OCI-LY7 (cell line): ENCODE results near the gene TUBGCP5. TPM values are rescaled to one million over a fixed set of nuclear protein-coding genes. Genes with fewer than 3 reads are reported as not detected.
"Not testable (repeated sequence)": the region's sequence is repeated elsewhere in the genome, so short reads cannot be mapped to it uniquely, and the experiment has no call there.

Experiments used
- BruUV-seq: library from RNA; stranded (reverse); fragments of 400-500 nt; replicated peaks from 2 replicates; lab custom pipeline; 2021; lab: Mats Ljungman, UMichigan
- CTCF ChIA-PET: fragments of 300-600 bp; sonication (Branson Sonifier 250); formaldehyde crosslinking; loops from one replicate; lab custom pipeline; 2022; ENCODE audit warnings: antibody characterized with exemption; ENCODE audit not compliant: unreplicated experiment; lab: Charles Lee
- POLR2A ChIA-PET: fragments of 300-600 bp; sonication (Branson Sonifier 250); formaldehyde crosslinking; loops from one replicate; lab custom pipeline; 2022; ENCODE audit warnings: antibody characterized with exemption; lab: Charles Lee
- DNase-seq: peaks from one replicate; pipeline ENCODE4 v3.0.0-alpha.2; 2015; ENCODE audit warnings: low spot score
- H2AFZ ChIP-seq: fragments of 200-600 bp; sonication (generic), shearing (Covaris generic); 2 replicates; pipeline ENCODE4 v1.6.1; 2014; ENCODE audit warnings: mild to moderate bottlenecking, antibody characterized with exemption, low read length, moderate library complexity
- H3K27ac ChIP-seq: fragments of 200-600 bp; sonication (generic); 2 replicates; pipeline ENCODE4 v1.5.1; 2014; ENCODE audit warnings: mixed run types, low read depth, mild to moderate bottlenecking, moderate library complexity, low read length, inconsistent platforms; ENCODE audit not compliant: poor library complexity, severe bottlenecking
- H3K36me3 ChIP-seq: fragments of 200-600 bp; sonication (generic); 2 replicates; pipeline ENCODE4 v1.6.1; 2014; ENCODE audit warnings: mild to moderate bottlenecking, antibody characterized with exemption, low read length, moderate library complexity, mixed read lengths; ENCODE audit not compliant: insufficient read depth
- H3K4me1 ChIP-seq: fragments of 200-600 bp; sonication (generic); 2 replicates; pipeline ENCODE4 v1.5.1; 2014; ENCODE audit warnings: mild to moderate bottlenecking, low read length; ENCODE audit not compliant: insufficient read depth, poor library complexity, severe bottlenecking
- H3K4me2 ChIP-seq: fragments of 200-600 bp; sonication (generic); 2 replicates; pipeline ENCODE4 v1.6.1; 2014; ENCODE audit warnings: mild to moderate bottlenecking, low read length
- H3K4me3 ChIP-seq: fragments of 200-600 bp; sonication (generic); 2 replicates; pipeline ENCODE4 v1.5.1; 2014; ENCODE audit warnings: mild to moderate bottlenecking, low read depth, low read length; ENCODE audit not compliant: poor library complexity, severe bottlenecking
- H3K79me2 ChIP-seq: fragments of 200-600 bp; sonication (generic); 2 replicates; pipeline ENCODE4 v1.6.1; 2016; ENCODE audit warnings: low read depth, mild to moderate bottlenecking, low read length, moderate library complexity, mixed read lengths; ENCODE audit not compliant: insufficient read depth
- H3K9me2 ChIP-seq: fragments of 200-600 bp; sonication (generic); 2 replicates; pipeline ENCODE4 v1.6.1; 2016; ENCODE audit warnings: mild to moderate bottlenecking, low read length, mixed read lengths; ENCODE audit not compliant: insufficient read depth
- H3K9me3 ChIP-seq: fragments of 200-600 bp; sonication (generic); 2 replicates; pipeline ENCODE4 v1.6.1; 2014; ENCODE audit warnings: mild to moderate bottlenecking, mixed run types, low read length, mixed read lengths
- H4K20me1 ChIP-seq: fragments of 200-600 bp; sonication (generic); 2 replicates; pipeline ENCODE4 v1.6.1; 2014; ENCODE audit warnings: mild to moderate bottlenecking, antibody characterized with exemption, low read length, moderate library complexity, mixed read lengths; ENCODE audit not compliant: insufficient read depth
- CTCF ChIP-seq: fragments of 200-600 bp; sonication (generic); conservative IDR thresholded peaks from 2 replicates; pipeline ENCODE4 v1.5.1; 2014; ENCODE audit warnings: mild to moderate bottlenecking, antibody characterized with exemption, low read length, moderate library complexity, mixed read lengths
- EZH2phosphoT487 ChIP-seq: fragments of 200-600 bp; sonication (generic); IDR thresholded peaks from 2 replicates; pipeline ENCODE4 v1.6.1; 2018; ENCODE audit warnings: low read depth, borderline replicate concordance, mild to moderate bottlenecking, mixed run types, antibody characterized with exemption, low read length, moderate library complexity, mixed read lengths
- intact Hi-C: fragments of 100-400 bp; cut with micrococcal nuclease; formaldehyde crosslinking; loops from one replicate; pipeline ENCODE4 v1.10.0; 2022; ENCODE audit not compliant: unreplicated experiment
- total RNA-seq, 2 experiments: library from RNA; depleted of rRNA in 1 of 2; stranded (reverse); fragments of >200 nt in 1 of 2; shearing (Covaris generic) in 1 of 2; gene quantifications; 2 replicates each; pipeline ENCODE4 v1.2.3, GENCODE V29; 2014 to 2022

TUBGCP5 gene
- total RNA-seq, 2 experiments from 2014 or later, result 30.9 to 36.3 TPM

DNA sequence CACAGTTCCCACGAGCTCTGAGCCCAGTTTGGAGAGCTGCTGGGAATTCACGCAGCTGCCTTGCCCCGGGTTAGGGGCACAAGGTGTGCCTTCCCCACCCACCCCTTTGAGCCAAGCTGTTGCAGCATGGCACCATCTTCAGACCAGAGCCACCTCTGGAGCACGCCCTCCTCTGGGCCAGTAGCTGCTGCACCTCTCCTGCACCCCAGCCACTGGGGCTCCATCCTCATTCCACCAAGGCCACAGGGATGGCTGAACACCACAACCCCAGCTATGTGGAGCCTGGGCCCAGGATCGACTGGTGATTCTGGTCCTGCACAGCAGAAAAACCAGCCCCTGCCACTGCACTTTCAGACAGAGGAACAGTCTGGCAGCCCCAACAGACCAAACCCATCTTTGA, 25.7 kb downstream of the TUBGCP5 start:
- Histone ChIP-seq H3K4me1 (no peaks in the 10 kb centered on the region), H3K9me2 (no peaks in the 10 kb centered on the region), H3K4me2 (no peak overlapping the region), H3K79me2 (no peaks in the 10 kb centered on the region), H3K9me3 (no peaks in the 10 kb centered on the region), H3K36me3 (peaks cover 95% of the 10 kb centered on the region), H3K4me3 (no peak overlapping the region), H4K20me1 (no peaks in the 10 kb centered on the region), H3K27ac (no peak overlapping the region), H2AFZ (no peak overlapping the region)
- intact Hi-C loops, result no loop called here
- POLR2A ChIA-PET, result no interaction called here
- TF ChIP-seq CTCF (no peak), EZH2phosphoT487 (no peak)
- no peak for DNase-seq
- CTCF ChIA-PET, result no interaction called here
- BruUV-seq, result no TSS peak

GRCh38 chr15:23012616-23013015, 26.8 kb downstream of the TUBGCP5 start:
- H3K36me3 ChIP-seq, result peaks cover 95% of the 10 kb centered on the region
- H3K4me1 ChIP-seq, intact Hi-C loops, DNase-seq, H3K27ac ChIP-seq, H4K20me1 ChIP-seq, H2AFZ ChIP-seq, POLR2A ChIA-PET, H3K79me2 ChIP-seq, H3K9me2 ChIP-seq, H3K4me3 ChIP-seq, H3K4me2 ChIP-seq, BruUV-seq, CTCF ChIA-PET, H3K9me3 ChIP-seq: not testable (repeated sequence)

DNA sequence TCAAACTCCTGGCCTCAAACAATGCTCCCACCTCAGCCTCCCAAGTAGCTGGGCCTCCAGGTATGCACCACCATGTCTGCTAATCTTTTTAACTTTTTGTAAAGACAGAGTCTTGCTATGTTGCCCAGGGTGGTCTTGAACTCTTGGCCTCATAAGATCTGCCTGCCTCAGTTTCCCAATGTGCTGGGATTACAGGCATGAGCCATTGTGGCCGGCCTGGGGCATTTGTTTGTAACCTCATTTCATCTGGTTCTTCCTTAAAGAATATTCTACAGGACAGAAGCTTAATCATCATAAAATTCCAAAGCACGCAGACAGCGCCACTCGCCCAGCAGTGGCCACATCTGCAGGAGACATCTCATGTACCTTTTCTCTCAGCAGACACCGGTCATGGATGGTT, 35.6 kb downstream of the TUBGCP5 start:
- no peak overlapping the region for H3K4me3 ChIP-seq
- H3K9me3 ChIP-seq, result no peaks in the 10 kb centered on the region
- POLR2A ChIA-PET, result interaction anchor here (0.6 to 0.7 kb wide), 2 partner anchors 15 to 539 kb away, joined by 3 to 4 read pairs; no protein-coding TSS in a partner anchor
- BruUV-seq, result no TSS peak
- no peak for DNase-seq
- H4K20me1 ChIP-seq, result no peaks in the 10 kb centered on the region
- no peak overlapping the region for H3K27ac ChIP-seq
- H2AFZ ChIP-seq, result no peak overlapping the region
- TF ChIP-seq EZH2phosphoT487 (no peak), CTCF (no peak)
- CTCF ChIA-PET, result no interaction called here
- no peaks in the 10 kb centered on the region for H3K4me1 ChIP-seq
- peaks cover 94% of the 10 kb centered on the region for H3K36me3 ChIP-seq
- H3K79me2 ChIP-seq, result no peaks in the 10 kb centered on the region
- no peaks in the 10 kb centered on the region for H3K9me2 ChIP-seq
- intact Hi-C loops, result loop anchor here (10.0 kb wide), 1 partner anchor 139 kb away; no protein-coding TSS in a partner anchor
- no peak overlapping the region for H3K4me2 ChIP-seq
